ENCODE measurements around the gene PSME4.

DNA sequence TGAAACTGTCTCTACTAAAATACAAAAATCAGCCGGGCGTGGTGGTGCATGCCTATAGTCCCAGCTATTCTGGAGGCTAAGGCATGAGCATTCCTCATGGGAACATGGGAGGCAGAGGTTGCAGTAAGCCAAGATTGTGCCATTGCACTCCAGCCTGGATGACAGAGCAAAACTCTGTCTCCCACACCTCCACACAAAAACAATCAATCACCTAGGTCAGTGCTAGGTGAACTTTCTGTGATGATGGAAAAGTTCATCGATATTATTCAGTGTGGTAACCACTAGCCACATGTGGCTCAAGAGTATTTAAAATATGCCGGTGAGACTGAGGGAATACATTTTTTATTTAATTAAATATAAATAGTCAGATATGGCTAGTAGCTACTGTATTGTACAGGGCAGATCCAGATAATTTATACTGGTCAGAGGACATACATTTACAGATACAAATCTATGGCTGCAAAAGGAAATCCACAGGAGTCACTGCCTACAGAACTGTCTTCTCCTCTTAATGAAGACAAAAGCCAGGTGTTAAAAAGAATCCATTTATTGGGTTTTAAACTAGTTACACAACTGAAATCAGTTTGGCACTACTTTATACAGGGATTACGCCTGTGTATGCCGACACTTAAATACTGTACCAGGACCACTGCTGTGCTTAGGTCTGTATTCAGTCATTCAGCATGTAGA is 107.1 kb downstream of the PSME4 start:
- TF ChIP-seq CTCF (IDR thresholded peaks at IDR 0.05) (no peak), ZFX (IDR thresholded peaks at IDR 0.05; ENCODE audit: borderline replicate concordance) (no peak)
